Keratinocyte (primary cell): ENCODE data around the gene PDZRN3. TPM values are rescaled to one million over a fixed set of nuclear protein-coding genes. Genes with fewer than 3 reads are reported as not detected.

Experiments
- DNase-seq: peaks from one replicate; pipeline ENCODE4 v3.0.0-alpha.2; 2011; ENCODE audit warnings: low read depth, missing footprints, low spot score
- FAIRE-seq: peaks from 2 replicates; lab custom pipeline; 2011; peaks lifted over from hg19 to GRCh38; lab: Jason Lieb, UNC
- H2AFZ ChIP-seq: 2 replicates; pipeline ENCODE4 v1.6.0; 2012; ENCODE audit warnings: low read length, control low read depth, inconsistent platforms; ENCODE audit not compliant: control insufficient read depth
- H3K27ac ChIP-seq: 2 replicates; pipeline ENCODE4 v1.5.1; 2011; ENCODE audit warnings: low read length; ENCODE audit not compliant: control insufficient read depth, insufficient read depth
- H3K27me3 ChIP-seq: 3 replicates; pipeline ENCODE4 v1.6.0; 2011; ENCODE audit warnings: low read length; ENCODE audit not compliant: control insufficient read depth, insufficient read depth; ENCODE audit errors: extremely low read depth
- H3K36me3 ChIP-seq, 2 experiments: 2 replicates in 1 of 2; 3 replicates in 1 of 2; pipeline ENCODE4 v1.5.1; 2011; ENCODE audit warnings: low read length in 2 of 2, mild to moderate bottlenecking in 1 of 2; ENCODE audit not compliant: control insufficient read depth in 2 of 2, insufficient read depth in 2 of 2; ENCODE audit errors: extremely low read depth in 1 of 2
- H3K4me1 ChIP-seq: 3 replicates; pipeline ENCODE4 v1.5.1; 2011; ENCODE audit warnings: low read length; ENCODE audit not compliant: control insufficient read depth, insufficient read depth; ENCODE audit errors: extremely low read depth
- H3K4me2 ChIP-seq: 3 replicates; pipeline ENCODE4 v1.6.0; 2011; ENCODE audit warnings: low read depth, low read length; ENCODE audit not compliant: control insufficient read depth, insufficient read depth; ENCODE audit errors: extremely low read depth
- H3K4me3 ChIP-seq, 3 experiments: fragments of 200-600 bp in 1 of 3; sonication (generic) in 1 of 3; 2 replicates in 2 of 3; 3 replicates in 1 of 3; pipeline ENCODE4 v1.5.1; 2011 to 2016; ENCODE audit warnings: low read length in 3 of 3, mild to moderate bottlenecking in 3 of 3, control low read depth in 2 of 3, inconsistent platforms in 1 of 3, low read depth in 1 of 3, mixed read lengths in 1 of 3, mixed run types in 1 of 3, moderate library complexity in 1 of 3; ENCODE audit not compliant: control insufficient read depth in 2 of 3, insufficient read depth in 2 of 3; ENCODE audit errors: extremely low read depth in 1 of 3
- H3K79me2 ChIP-seq: 2 replicates; pipeline ENCODE4 v1.6.0; 2012; ENCODE audit warnings: low read length; ENCODE audit not compliant: control insufficient read depth, insufficient read depth
- H3K9ac ChIP-seq: 3 replicates; pipeline ENCODE4 v1.6.0; 2011; ENCODE audit warnings: low read length; ENCODE audit not compliant: control insufficient read depth, insufficient read depth; ENCODE audit errors: extremely low read depth
- H3K9me1 ChIP-seq: 3 replicates; pipeline ENCODE4 v1.6.0; 2011; ENCODE audit warnings: low read length; ENCODE audit not compliant: control insufficient read depth, insufficient read depth; ENCODE audit errors: extremely low read depth
- H3K9me3 ChIP-seq: 2 replicates; pipeline ENCODE4 v1.5.1; 2012; ENCODE audit warnings: low read depth, low read length; ENCODE audit not compliant: control insufficient read depth
- H4K20me1 ChIP-seq: 3 replicates; pipeline ENCODE4 v1.6.0; 2011; ENCODE audit warnings: low read length; ENCODE audit not compliant: control insufficient read depth, insufficient read depth; ENCODE audit errors: extremely low read depth
- CTCF ChIP-seq, 3 experiments: IDR thresholded peaks in 1 of 3; conservative IDR thresholded peaks in 1 of 3; optimal IDR thresholded peaks in 1 of 3; 2 replicates in 2 of 3; 3 replicates in 1 of 3; pipeline versions ENCODE3 to v1.5.1; 2011; ENCODE audit warnings: low read length in 3 of 3, mild to moderate bottlenecking in 3 of 3, moderate library complexity in 2 of 3, control low read depth in 1 of 3, inconsistent platforms in 1 of 3; ENCODE audit not compliant: insufficient read depth in 2 of 3; ENCODE audit errors: extremely low read depth in 1 of 3
- EZH2 ChIP-seq: IDR thresholded peaks from one replicate; pipeline ENCODE4 v1.6.1; 2012; ENCODE audit warnings: inconsistent platforms, mild to moderate bottlenecking, low read length, moderate library complexity
- dilution Hi-C: fragments of 300-500 bp; cut with MboI; formaldehyde crosslinking; loops from one replicate; pipeline ENCODE4 v1.7.0; 2020; ENCODE audit warnings: low sequenced_read_pairs; ENCODE audit not compliant: extremely low pct_ligation_motif_present
- polyA plus RNA-seq, 5 experiments: library from polyadenylated mRNA; depleted of rRNA in 3 of 5; stranded (reverse) in 3 of 5; stranded (forward) in 1 of 5; unstranded in 1 of 5; fragments of >200 nt; gene quantifications; 1 replicate in 1 of 5; 2 replicates in 3 of 5; 3 replicates in 1 of 5; pipeline versions ENCODE4 v1.2.1 to v1.2.3, GENCODE V29; 2011 to 2012; ENCODE audit warnings: missing spikeins in 2 of 5, low read depth in 1 of 5, low replicate concordance in 1 of 5

Gene PDZRN3
- polyA plus RNA-seq, 1 donor (not counting 4 experiments of a cell fraction or from before 2014, with no cell fraction given), result not detected

- Histone ChIP-seq H3K9me1 (no peaks in the 10 kb centered on the region), H2AFZ (no peak overlapping the region), H3K36me3 (no peaks in the 10 kb centered on the region), H4K20me1 (no peaks in the 10 kb centered on the region), H3K4me1 (no peaks in the 10 kb centered on the region), H3K27ac (no peak overlapping the region), H3K27me3 (no peaks in the 10 kb centered on the region), H3K4me2 (no peak overlapping the region), H3K9me3 (no peaks in the 10 kb centered on the region), H3K4me3 (no peak overlapping the region), H3K79me2 (no peaks in the 10 kb centered on the region), H3K9ac (no peak overlapping the region)
- FAIRE-seq (no peak), DNase-seq (no peak)
- dilution Hi-C loops, result no loop called here
- TF ChIP-seq EZH2 (no peak), CTCF (optimal IDR thresholded peaks at IDR 0.05 in 1 of 3, IDR thresholded peaks at IDR 0.05 in 1 of 3, conservative IDR thresholded peaks at IDR 0.05 in 1 of 3; ENCODE audit: extremely low read depth in 1 of 3, insufficient read depth in 2 of 3, low read length in 3 of 3) (no peak)
Measured at GRCh38 chr3:73653351-73653750, 28.6 kb upstream of the PDZRN3 start.

GRCh38 chr3:73652896-73653295, 28.2 kb upstream of the PDZRN3 start:
- Histone ChIP-seq H4K20me1 (no peaks in the 10 kb centered on the region), H3K4me1 (no peaks in the 10 kb centered on the region), H3K27ac (no peak overlapping the region), H3K4me3 (no peak overlapping the region), H3K36me3 (no peaks in the 10 kb centered on the region), H2AFZ (no peak overlapping the region), H3K9me1 (no peaks in the 10 kb centered on the region), H3K9ac (no peak overlapping the region), H3K4me2 (no peak overlapping the region), H3K9me3 (no peaks in the 10 kb centered on the region), H3K27me3 (no peaks in the 10 kb centered on the region), H3K79me2 (no peaks in the 10 kb centered on the region)
- FAIRE-seq, result no peak
- TF ChIP-seq EZH2 (no peak), CTCF (optimal IDR thresholded peaks at IDR 0.05 in 1 of 3, IDR thresholded peaks at IDR 0.05 in 1 of 3, conservative IDR thresholded peaks at IDR 0.05 in 1 of 3; ENCODE audit: extremely low read depth in 1 of 3, insufficient read depth in 2 of 3, low read length in 3 of 3) (no peak)
- no peak for DNase-seq
- dilution Hi-C loops, result no loop called here
